ENCODE data around the gene CYP11A1. TPM values are rescaled to one million over a fixed set of nuclear protein-coding genes. Genes with fewer than 3 reads are reported as not detected.
A peak's percentile ranks its signal among the peaks of the same experiment; 100 is the strongest.

The CYP11A1 gene
- total RNA-seq, 1 donor from 2014 or later: 0.82 TPM

GRCh38 chr15:74319138-74319460 lies 48.3 kb downstream of the CYP11A1 start:
- TF ChIP-seq CTCF (IDR thresholded peaks at IDR 0.05; ENCODE audit: unreplicated experiment): no peak
- no peak for DNase-seq (ENCODE audit: low spot score)
- Mint-ChIP-seq H3K36me3 (ENCODE audit: low read depth, unreplicated experiment) (no peaks in the 10 kb centered on the region), H3K9me3 (ENCODE audit: unreplicated experiment) (no peaks in the 10 kb centered on the region), H3K27ac (ENCODE audit: unreplicated experiment) (no peak overlapping the region), H3K27me3 (ENCODE audit: unreplicated experiment) (peaks cover 8% of the 10 kb centered on the region), H3K4me3 (ENCODE audit: unreplicated experiment) (no peak overlapping the region), H3K4me1 (ENCODE audit: unreplicated experiment) (peaks cover 46% of the 10 kb centered on the region)

GRCh38 chr15:74318376-74319137 lies 48.9 kb downstream of the CYP11A1 start:
- no peaks in the 10 kb centered on the region for H3K9me3 Mint-ChIP-seq (ENCODE audit: unreplicated experiment)
- peaks cover 46% of the 10 kb centered on the region for H3K4me1 Mint-ChIP-seq (ENCODE audit: unreplicated experiment)
- no peak for DNase-seq (ENCODE audit: low spot score)
- H3K27ac Mint-ChIP-seq (ENCODE audit: unreplicated experiment): peak overlapping the region; percentile 91
- H3K36me3 Mint-ChIP-seq (ENCODE audit: low read depth, unreplicated experiment): no peaks in the 10 kb centered on the region
- H3K4me3 Mint-ChIP-seq (ENCODE audit: unreplicated experiment): no peak overlapping the region
- TF ChIP-seq CTCF (IDR thresholded peaks at IDR 0.05; ENCODE audit: unreplicated experiment): no peak
- H3K27me3 Mint-ChIP-seq (ENCODE audit: unreplicated experiment): peaks cover 8% of the 10 kb centered on the region

GRCh38 chr15:74317820-74318375 lies 49.5 kb downstream of the CYP11A1 start:
- TF ChIP-seq CTCF (IDR thresholded peaks at IDR 0.05; ENCODE audit: unreplicated experiment): no peak

GRCh38 chr15:74316141-74316540 lies 51.3 kb downstream of the CYP11A1 start:
- Mint-ChIP-seq H3K4me3 (ENCODE audit: unreplicated experiment) (no peak overlapping the region), H3K9me3 (ENCODE audit: unreplicated experiment) (no peaks in the 10 kb centered on the region), H3K4me1 (ENCODE audit: unreplicated experiment) (peaks cover 44% of the 10 kb centered on the region), H3K27ac (ENCODE audit: unreplicated experiment) (no peak overlapping the region), H3K27me3 (ENCODE audit: unreplicated experiment) (peaks cover 7% of the 10 kb centered on the region), H3K36me3 (ENCODE audit: low read depth, unreplicated experiment) (no peaks in the 10 kb centered on the region)
- no peak for TF ChIP-seq CTCF (IDR thresholded peaks at IDR 0.05; ENCODE audit: unreplicated experiment)
- no peak for DNase-seq (ENCODE audit: low spot score)

More at GRCh38 chr15:74317820-74318375, 49.5 kb downstream of the CYP11A1 start:
- Mint-ChIP-seq H3K9me3 (ENCODE audit: unreplicated experiment) (no peaks in the 10 kb centered on the region), H3K27me3 (ENCODE audit: unreplicated experiment) (peaks cover 6% of the 10 kb centered on the region), H3K4me1 (ENCODE audit: unreplicated experiment) (peaks cover 44% of the 10 kb centered on the region), H3K36me3 (ENCODE audit: low read depth, unreplicated experiment) (no peaks in the 10 kb centered on the region), H3K4me3 (ENCODE audit: unreplicated experiment) (no peak overlapping the region), H3K27ac (ENCODE audit: unreplicated experiment) (peak overlapping the region; percentile 91)
- peak; percentile 55 for DNase-seq (ENCODE audit: low spot score)

GRCh38 chr15:74315626-74316025 lies 51.8 kb downstream of the CYP11A1 start:
- Mint-ChIP-seq H3K27me3 (ENCODE audit: unreplicated experiment) (peaks cover 7% of the 10 kb centered on the region), H3K4me3 (ENCODE audit: unreplicated experiment) (peak overlapping the region; percentile 69), H3K4me1 (ENCODE audit: unreplicated experiment) (peaks cover 44% of the 10 kb centered on the region), H3K9me3 (ENCODE audit: unreplicated experiment) (no peaks in the 10 kb centered on the region), H3K36me3 (ENCODE audit: low read depth, unreplicated experiment) (no peaks in the 10 kb centered on the region), H3K27ac (ENCODE audit: unreplicated experiment) (peak overlapping the region; percentile 81)
- no peak for DNase-seq (ENCODE audit: low spot score)
- no peak for TF ChIP-seq CTCF (IDR thresholded peaks at IDR 0.05; ENCODE audit: unreplicated experiment)
